CD4-positive, alpha-beta T cell treated with Interleukin-17A for 1 hour (primary cell): ENCODE data around the gene IRF6.

Experiments used
- DNase-seq: peaks from one replicate; pipeline ENCODE4 v3.0.0-alpha.2; 2020

The IRF6 gene

DNA sequence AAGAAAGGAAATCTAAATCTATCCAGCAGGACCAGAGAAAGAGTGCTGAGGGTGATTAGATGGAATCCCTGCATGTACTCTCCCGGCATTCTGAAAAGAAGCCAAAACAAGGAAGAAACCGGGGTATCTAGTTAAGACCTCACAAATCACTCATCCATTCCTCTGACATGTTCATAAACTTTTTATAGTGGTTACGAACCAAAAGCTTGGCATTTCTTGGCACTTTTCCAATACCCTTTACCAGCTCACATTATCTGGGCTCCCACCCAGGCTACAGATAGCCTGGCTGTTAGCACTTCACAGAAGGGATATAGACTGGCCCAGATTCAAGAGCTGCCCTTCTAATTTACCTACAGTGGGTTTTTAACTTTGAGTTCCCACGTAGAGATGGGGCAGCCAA lies 19.8 kb downstream of the IRF6 start:
- no peak for DNase-seq

DNA sequence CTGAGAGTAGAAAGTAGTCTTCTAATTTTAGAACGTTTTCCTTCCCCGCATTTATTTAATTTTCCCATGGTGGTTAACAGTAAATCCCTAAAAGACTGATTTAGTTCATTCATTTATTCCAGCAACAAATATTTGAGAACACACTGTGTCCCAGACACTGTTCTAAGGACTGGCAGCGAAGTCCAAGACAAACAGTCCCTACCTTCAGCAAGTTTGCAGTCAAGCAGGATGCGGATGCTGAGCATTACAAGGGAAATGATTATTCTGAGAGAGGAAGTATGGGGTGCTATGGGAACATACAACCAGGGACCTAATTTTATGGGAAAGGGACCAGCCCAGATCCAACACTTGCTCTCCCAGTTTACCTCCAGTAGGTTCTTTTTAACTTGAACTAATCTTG lies 20.4 kb downstream of the IRF6 start:
- DNase-seq, result no peak

DNA sequence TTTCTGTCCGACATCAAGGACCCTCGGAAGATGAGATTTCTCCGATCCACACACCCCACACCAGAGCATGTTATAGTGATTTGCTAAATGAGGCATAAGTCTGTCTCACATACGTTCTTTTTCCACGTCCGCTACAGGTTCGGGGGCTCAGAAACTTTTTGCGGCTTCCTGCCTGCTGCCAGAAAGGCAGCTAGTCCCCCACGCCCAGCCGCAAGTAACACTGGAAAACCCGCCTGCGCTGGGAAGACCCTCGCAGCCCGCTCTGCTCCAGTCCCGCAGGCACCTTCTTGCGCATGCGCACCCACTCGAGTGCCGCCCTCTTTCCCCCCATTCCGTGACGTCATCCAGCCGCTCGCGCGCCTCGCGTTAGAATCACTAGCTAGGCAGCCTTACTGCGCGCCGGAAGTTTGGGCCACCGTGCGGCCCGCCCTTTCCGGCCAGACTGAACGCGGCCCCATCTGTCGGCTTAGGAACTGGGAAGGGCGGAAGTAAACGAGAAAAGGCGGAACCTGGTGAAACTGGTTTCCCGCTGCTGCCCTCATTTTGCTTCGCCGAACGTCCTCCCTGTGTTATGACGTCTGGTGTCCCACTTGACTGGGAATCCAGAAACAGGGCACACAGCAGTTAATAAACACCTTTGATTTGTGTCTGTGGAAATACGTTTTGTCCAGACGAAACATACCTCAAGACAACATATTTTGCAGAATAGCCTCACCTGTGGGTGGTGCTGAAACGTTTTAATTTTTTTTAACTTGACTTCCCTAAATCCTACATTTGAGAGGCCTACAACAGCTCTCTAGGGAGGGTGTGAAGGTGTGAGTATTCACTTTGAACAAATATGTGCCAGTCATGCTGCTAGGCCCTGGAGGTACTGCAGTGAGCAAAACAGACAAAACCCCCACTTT lies 21.4 kb downstream of the IRF6 start, which contains the start of gene C1orf74:
Gene C1orf74, minus strand, starts transcription at position 295 of the 905 bp plus-strand sequence. CDS start 925 bp downstream, outside the sequence.
- peak; percentile 98 for DNase-seq

DNA sequence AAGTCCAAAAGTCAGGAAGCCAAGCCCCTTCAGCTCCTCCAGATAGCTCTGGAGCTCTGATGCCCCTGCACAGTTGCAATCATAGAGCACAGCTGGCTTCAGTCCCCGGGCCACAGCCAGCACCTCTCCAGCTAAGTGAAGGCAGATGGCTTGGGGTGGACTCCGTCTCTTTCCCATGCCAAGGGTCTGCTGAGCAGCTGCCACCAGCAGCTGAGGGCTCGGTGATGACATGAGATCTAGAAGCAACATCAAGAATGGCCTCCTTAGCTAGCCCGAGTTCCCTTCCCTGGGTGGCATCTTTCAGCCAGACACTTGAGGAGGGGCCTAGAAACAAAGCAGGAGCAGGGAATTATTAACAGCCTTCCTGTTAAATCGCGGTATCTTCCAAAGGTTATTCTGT lies 22.6 kb downstream of the IRF6 start:
- DNase-seq, result no peak

DNA sequence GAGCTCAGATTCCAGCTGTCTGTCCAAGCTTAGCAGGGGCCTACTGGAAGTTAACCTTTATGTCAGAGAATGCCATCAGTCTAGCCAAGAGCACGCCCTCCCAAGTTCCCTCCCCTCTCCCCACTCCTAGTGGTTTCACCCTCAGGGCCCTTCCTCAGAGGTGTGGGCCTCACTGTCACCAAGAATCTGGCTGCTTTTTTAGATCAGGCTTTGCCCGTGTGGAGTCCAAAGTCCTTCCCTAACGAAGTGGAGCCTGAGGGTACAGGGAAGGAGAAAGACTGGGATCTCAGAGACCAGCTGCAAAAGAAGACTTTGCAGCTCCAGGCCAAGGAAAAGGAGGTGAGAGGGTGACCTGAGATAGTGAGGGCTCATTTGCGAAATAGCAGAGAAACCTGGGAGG lies 25.7 kb downstream of the IRF6 start:
- no peak for DNase-seq

DNA sequence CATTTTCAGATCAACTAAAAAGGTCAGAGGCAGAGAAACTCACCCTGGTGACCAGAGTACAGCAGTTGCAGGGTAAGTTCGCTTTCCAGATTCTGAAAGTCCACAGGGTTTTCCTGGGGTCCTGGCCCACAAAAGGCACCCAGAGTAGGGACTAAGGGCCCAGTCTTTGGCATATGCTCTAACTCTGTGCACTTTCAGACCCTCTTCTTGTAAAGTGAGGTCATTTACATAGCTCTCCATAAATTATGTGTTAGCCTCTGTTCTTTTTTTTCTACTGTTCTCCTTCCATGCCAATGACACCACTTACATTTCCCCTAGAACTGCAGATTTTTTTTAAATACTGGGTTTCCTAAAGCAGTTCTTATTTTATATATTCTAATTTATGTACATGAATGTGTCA lies 27.8 kb downstream of the IRF6 start:
- DNase-seq, result no peak

DNA sequence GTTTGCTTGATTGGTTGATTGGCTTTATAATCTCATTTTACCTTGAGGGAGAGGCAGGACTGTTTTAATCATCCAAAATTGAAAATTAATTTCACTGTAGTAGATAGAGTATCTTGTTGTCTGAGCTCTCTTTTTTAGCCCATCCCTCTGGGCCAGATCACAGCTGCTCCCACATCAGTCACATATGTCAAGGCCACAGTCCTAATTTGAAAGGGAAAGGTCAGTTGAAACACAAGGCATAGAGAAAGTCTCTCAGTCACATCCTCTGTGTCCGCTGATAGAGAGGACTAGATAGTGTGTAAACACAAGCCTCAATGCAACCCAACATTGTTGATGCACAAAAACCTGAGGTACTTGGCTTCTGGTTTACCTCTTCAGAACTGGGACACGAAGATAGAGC lies 28.4 kb downstream of the IRF6 start:
- DNase-seq, result no peak

DNA sequence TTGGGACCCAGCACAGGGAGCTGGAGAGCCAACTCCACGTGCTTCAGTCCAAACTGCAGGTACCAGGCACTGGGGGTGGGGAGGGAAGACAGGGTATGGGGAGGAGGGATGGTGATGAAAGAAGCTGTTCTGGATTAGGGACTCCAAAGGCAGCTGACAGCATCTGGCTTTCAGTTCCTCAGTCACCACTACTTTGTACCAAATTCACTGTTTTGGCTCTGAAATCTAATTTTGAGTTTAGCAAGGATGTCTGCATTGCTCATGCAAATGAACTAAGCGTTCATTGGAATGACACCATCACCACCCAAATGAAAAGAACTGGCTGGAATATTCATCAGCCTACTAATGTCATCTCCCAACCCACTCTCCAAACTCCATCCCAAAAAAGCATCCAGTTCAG lies 30.3 kb downstream of the IRF6 start:
- no peak for DNase-seq

DNA sequence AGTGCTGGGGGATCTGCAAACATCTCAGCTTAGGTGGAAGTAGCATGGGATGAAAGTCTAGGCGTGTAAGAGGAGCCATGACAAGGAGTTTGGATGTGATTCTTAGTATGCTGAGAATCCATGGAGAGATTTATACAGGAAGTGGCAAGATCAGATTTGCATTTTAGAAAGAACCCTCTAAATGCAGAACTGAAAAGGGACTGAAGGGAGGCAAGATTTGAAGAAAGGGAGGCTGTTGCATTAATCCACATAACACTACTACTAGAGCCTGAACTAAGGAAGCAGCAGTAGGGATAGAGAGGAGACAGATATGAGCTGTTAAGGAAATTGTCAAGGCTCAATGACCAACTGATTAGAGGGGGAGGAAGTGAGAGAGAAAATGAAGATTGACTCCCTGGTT lies 31.4 kb downstream of the IRF6 start:
- no peak for DNase-seq

DNA sequence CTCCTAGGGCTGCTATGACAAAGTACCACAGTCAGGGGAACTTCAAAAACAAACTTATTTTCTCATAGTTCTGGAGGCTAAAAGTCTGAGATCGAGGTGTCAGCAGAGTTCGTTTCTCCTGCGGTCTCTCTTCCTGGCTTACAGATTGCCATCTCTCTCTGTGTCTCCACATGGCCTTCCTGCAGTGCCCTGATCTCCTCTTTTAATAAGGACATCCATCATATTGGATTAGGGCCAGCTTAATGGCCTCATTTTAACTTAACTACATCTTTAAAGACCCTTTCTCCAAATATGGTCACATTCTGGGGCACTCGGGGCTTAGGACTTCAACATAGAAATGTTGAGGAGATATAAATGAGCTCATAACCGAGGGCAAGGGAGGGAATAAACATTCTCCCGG lies 33.8 kb downstream of the IRF6 start:
- DNase-seq, result no peak

DNA sequence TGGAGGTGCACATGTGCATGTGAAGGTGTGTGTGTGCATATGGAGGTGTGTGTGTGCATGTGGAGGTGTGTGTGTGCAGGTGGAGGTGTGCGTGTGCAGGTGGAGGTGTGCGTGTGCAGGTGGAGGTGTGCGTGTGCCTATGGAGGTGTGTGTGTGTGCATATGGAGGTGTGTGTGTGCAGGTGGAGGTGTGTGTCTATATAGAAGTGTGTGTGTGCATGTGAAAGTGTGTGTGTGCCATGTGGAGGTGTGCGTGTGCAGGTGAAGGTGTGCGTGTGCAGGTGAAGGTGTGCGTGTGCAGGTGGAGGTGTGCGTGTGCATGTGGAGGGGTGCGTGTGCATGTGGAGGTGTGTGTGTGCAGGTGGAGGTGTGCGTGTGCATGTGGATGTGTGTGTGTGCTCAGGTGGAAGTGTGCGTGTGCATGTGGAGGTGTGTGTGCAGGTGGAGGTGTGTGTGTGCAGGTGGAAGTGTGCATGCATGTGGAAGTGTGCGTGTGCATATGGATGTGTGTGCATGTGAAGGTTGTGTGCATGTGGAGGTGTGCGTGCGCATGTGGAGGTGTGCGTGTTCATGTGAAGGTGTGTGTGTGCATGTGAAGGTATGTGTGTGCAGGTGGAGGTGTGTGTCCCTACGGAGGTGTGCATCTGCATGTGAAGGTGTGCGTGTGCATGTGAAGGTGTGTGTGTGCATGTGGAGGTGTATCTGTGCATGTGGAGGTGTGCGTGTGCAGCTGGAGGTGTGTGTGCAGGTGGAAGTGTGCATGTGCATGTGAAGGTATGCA lies 35.1 kb downstream of the IRF6 start:
- no peak for DNase-seq

DNA sequence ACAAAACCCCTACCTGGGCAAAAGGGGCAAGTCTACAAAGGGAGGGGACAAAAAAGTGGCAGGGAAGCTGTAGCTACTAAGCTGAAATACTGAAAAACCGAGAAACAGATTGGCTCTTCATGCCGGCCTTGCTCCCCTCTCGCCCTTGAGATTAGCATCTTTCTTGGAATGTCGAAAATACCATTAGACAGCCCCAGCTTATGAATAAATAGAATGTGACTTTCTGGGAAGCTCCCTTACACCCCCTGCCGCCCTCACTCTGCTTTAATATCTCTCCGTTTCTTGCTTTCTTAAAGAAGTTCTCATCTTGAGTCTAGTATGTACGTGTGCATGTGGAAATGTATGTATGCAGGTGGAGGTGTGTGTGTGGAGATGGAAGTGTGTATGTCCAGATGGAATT lies 36.0 kb downstream of the IRF6 start:
- DNase-seq, result no peak

DNA sequence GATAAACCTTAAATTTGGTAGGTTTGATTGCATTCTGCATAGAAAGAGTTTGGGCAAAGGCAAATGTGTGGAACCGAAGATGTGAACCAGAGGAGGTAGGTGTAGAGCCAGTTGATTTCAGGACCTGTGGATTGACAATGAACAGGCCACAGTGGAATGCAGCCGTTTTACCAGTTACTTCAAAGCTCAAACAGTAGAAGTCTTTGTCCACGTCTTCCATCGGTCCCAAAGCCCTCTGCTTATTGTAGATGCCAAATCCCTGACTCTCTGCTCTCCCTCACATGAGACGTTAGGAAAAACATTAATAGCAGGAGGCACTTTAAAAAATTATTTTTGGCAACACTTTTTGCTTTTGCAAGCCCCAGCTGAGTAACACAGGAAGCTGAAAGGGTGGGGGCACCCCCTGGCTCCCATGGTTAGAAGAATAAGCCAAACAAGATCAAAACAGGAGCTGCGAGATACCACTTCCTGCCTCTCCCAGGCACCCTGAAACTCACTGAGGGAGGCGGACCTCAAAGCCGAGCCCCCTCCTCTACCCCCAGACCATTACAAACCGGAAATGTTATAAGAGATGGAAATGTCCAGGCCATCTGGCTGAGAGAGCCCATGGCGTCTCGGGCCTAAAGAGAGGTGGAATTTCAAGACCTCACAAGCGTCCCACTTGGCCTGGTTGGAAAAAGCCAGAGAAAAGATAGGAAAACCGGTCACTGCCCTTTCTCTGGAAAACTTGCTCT lies 36.6 kb downstream of the IRF6 start:
- peak; percentile 80 for DNase-seq

DNA sequence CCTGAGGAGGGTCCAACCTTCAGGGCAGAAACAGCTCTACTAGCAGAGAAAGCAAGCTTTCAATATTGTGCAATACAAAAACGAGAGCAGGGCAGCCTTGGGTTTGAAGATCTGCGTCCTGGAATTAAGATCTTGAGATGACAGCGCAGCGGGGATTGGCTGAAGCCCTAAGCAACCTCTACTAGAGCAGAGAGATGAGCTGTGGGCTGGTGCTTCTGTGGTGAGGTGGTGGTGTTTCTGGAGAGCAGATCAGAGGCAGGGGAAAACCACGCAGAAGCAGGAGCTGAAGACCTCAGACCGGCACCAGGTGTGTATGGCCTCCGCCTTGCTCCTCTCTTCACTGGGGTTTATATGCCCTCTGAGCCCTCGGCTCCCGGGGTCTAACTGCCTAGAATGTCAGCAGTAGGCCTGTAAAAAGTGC lies 37.6 kb downstream of the IRF6 start:
- DNase-seq, result peak; percentile 87

DNA sequence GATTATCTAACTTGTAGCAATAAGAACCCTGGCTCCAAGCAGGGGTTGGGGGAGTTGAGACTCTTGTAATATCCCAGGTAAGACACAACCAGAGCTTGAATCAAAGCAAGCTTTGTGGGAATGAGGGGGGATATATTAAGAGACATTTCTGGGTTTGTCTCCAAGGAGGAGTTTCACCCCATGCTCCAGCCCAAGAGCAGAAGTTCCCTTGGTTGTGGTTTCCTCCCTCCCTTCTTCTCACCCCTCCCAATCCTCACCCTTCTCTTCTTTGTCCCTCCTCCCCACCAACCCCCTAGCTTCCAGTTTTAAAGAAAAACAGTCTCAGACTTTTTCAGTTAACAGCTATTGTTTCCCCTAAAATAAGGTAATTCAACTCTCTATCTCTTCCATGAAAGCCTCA lies 38.2 kb downstream of the IRF6 start:
- DNase-seq, result peak; percentile 30

DNA sequence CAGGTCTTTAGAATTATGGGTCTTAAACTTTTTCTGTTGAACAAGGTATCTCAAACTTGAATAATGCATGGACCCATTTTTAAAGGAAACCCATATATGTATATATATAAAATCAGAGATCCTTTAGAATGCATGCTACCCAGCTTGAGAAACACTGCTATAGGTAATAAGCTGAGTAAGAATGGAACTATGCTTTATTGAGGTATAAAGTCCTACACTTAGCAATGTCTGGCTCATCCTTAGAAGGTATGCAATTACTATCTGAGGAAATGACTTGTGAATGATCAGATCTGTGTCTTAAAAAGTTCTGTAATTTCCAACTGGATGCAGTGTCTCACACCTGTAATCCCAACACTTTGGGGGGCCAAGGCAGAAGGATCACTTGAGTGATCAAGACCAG lies 38.8 kb downstream of the IRF6 start:
- no peak for DNase-seq

DNA sequence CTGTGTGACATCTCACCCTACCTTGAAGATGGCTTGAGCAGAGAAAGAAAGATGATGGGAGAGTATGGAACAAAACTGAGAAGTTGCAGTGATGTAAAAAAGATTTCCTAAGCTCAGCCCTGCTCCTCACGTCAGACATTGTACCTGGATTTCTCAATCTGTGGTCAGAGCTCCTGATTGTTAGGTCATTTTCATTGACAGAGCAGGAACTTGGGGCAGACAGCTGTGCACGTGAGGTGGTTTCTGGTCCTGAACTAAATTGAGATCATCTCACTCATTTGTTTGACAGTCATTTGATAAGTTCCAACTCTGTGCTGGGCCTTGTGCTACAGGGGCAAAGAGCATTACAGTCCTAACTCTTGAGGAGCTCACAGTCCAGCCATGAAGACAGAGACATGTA lies 39.9 kb downstream of the IRF6 start:
- DNase-seq, result no peak

DNA sequence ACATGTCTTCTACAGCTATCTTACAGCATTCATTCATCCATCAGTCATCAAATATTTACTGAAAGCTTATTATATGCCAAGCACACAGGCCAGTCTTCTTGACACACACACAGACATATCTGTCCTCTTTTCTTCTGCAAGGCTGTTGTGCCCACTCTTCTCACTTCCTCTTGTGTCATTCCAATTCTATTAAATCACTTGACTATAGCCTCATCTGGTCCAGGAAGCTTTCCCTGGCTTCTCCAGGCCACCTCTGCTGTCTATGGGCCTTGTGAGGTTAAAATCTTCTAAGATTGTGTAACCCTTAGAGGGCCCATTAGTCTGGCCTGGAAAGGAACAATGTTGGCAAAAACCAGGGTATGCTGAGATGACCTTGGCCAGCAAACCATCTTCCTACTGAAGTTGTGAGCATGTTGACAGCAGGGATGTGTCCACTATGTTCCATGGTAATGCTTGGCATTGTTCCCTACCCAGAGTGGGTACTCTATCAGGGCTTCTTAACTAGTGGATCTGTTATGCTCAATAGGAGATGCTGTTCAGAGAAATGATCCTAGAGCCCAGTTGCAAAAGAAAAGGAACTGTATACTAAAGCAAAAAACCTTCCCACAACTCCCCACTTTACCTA lies 44.8 kb downstream of the IRF6 start:
- DNase-seq, result no peak

DNA sequence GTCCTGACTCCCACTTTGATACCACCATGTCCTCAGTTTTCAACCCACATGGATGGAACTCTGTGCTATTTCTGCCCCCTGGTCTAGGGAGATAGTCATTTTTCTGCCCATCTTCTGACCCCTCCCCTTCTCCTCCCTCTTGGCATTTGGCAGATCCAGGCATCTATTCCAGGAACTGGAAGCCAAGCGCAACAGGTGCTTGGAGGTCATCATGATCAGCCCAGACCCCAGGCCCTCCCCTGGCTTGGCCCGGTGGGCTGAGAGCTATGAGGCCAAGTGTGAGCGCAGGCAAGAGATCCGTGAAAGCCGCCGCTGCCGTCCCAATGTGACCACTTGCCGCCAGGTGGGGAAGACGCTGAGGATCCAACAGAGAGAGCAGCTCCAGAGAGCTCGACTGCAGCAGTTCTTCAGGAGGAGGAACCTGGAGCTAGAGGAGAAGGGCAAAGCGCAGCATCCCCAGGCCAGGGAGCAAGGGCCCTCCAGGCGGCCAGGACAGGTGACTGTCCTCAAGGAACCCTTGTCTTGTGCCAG lies 46.0 kb downstream of the IRF6 start:
- no peak for DNase-seq

DNA sequence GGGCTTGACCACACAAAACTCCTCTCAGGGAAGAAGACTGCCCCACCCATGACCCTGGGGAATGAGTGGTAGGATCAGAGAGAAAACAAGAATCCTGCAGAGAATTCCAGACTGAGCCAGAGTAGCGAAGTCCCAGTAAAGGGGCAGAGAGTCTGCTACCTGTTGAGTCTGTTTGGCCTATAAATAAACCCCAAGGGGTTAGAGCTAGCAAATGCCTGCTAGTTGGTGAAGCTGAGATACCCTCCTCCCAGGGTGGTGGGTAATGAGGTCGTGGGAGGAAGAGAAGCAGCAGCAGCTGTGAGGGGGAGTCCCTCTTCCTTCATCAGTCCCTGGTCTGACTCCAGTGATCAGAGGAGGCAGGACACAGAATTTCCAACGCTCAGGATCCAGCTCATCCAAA lies 47.5 kb downstream of the IRF6 start:
- DNase-seq, result no peak

DNA sequence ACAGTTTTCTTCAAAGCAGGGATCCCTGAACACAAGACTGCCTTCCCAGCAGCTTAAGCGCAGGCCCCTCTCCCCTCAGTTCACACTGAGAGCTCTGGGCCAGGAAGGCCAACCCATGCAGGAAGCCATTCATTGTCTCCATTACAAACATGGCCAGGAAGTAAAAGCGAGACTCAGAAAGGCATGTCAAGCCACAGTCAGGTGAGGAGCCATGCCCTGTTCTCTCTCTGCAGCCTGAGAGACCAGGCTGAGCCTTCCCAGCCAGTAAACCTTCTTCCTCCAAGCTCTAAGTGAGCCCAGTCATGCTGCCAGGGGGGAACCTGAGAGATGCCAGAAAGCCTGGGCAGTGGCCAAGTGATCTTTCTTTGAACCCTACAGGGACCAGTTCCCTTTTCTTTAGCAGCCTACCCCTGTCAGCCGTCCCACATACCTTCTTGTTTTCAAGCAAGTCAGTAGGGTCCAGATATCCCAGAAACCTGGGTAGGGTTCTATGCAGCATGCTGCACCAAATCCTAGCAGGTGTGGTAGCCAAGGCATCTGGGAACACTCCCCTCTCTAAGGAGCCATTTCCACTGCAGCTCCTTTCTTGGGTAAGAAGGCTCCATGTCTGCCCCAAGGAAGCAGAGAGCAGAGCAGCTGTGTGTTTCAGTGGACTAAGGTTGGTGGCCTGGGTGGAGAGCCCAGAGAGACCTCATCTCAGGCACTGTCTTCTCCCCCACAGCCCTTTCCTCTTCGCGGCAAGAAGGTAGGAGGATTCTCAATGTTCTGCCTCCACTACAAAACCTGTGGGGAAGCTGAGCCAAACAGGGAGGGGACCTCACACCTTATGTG lies 49.1 kb downstream of the IRF6 start:
- peak; percentile 58 for DNase-seq
